ENCODE data around the gene SMIM38. TPM values are rescaled to one million over a fixed set of nuclear protein-coding genes. Genes with fewer than 3 reads are reported as not detected.

The SMIM38 gene
- total RNA-seq, 1 experiment from 2014 or later, result 0.09 TPM

GRCh38 chr11:69154938-69155301, 815 bp upstream of the SMIM38 start:
- TF ChIP-seq, protein P1, sequence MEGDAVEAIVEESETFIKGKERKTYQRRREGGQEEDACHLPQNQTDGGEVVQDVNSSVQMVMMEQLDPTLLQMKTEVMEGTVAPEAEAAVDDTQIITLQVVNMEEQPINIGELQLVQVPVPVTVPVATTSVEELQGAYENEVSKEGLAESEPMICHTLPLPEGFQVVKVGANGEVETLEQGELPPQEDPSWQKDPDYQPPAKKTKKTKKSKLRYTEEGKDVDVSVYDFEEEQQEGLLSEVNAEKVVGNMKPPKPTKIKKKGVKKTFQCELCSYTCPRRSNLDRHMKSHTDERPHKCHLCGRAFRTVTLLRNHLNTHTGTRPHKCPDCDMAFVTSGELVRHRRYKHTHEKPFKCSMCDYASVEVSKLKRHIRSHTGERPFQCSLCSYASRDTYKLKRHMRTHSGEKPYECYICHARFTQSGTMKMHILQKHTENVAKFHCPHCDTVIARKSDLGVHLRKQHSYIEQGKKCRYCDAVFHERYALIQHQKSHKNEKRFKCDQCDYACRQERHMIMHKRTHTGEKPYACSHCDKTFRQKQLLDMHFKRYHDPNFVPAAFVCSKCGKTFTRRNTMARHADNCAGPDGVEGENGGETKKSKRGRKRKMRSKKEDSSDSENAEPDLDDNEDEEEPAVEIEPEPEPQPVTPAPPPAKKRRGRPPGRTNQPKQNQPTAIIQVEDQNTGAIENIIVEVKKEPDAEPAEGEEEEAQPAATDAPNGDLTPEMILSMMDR (conservative IDR thresholded peaks at IDR 0.05), result no peak
- Histone ChIP-seq H4K5ac (ENCODE audit: insufficient read length, low read depth, low read length) (no peak overlapping the region), H3K14ac (ENCODE audit: insufficient read depth, low read length) (peak overlapping the region; percentile 67), H4K91ac (ENCODE audit: insufficient read length, low read depth, low read length) (no peak overlapping the region), H2AK5ac (ENCODE audit: insufficient read length, low read length) (no peak overlapping the region), H2AFZ (ENCODE audit: low read length) (no peak overlapping the region), H3K27ac (ENCODE audit: insufficient read length, low read depth, low read length) (no peak overlapping the region), H3K79me1 (ENCODE audit: insufficient read depth, low read depth, low read length, poor library complexity, severe bottlenecking) (no peaks in the 10 kb centered on the region), H2BK120ac (ENCODE audit: low read depth, low read length, poor library complexity, severe bottlenecking) (no peak overlapping the region), H3T11ph (ENCODE audit: low read length) (no peak overlapping the region), H3K4me2 (ENCODE audit: insufficient read depth, insufficient read length, low read length) (no peak overlapping the region), H3K18ac (ENCODE audit: insufficient read length, low read depth, low read length) (no peak overlapping the region), H3K4me1 (ENCODE audit: insufficient read depth, low read length) (no peaks in the 10 kb centered on the region; the same call in 1 of the 2 replicates), H2BK5ac (ENCODE audit: insufficient read length, low read length) (no peak overlapping the region), H2BK20ac (ENCODE audit: low read depth, low read length, poor library complexity, severe bottlenecking) (no peak overlapping the region), H3K56ac (ENCODE audit: insufficient read length, low read depth, low read length) (no peak overlapping the region), H3K4ac (ENCODE audit: low read depth, low read length) (no peak overlapping the region), H3K23ac (ENCODE audit: insufficient read length, low read depth, low read length) (no peak overlapping the region), H4K20me1 (ENCODE audit: control insufficient read depth, insufficient read depth, insufficient read length) (no peaks in the 10 kb centered on the region), H4K8ac (replicated peaks; ENCODE audit: insufficient read length, low read depth, low read length) (no peak overlapping the region), H3K27me3 (ENCODE audit: insufficient read depth, low read length) (no peaks in the 10 kb centered on the region), H3K9me3 (ENCODE audit: control insufficient read depth, low read depth, low read length) (no peaks in the 10 kb centered on the region), H2BK12ac (ENCODE audit: insufficient read length, low read depth, low read length) (no peak overlapping the region), H2BK15ac (ENCODE audit: low read depth, low read length) (no peak overlapping the region), H3K79me2 (ENCODE audit: insufficient read depth, low read length) (no peaks in the 10 kb centered on the region), H3K23me2 (ENCODE audit: insufficient read length, low read depth, low read length, poor library complexity, severe bottlenecking) (no peaks in the 10 kb centered on the region), H3K9ac (ENCODE audit: extremely low read depth, insufficient read length, low read length) (no peak overlapping the region)
- Mint-ChIP-seq H3K27me3 (ENCODE audit: low read depth) (peaks cover 11% of the 10 kb centered on the region), H3K27ac (peak overlapping the region in 1 of 3 experiments; percentile 40; a peak in 1 of 7 replicates), H3K9me3 (peaks cover 7% of the 10 kb centered on the region in 2 experiments), H3K4me1 (peaks cover 26 to 33% of the 10 kb centered on the region in 2 experiments), H3K36me3 (ENCODE audit: insufficient read depth in 1 of 3, low read depth in 3 of 3) (peaks cover 0 to 11% (median 4%) of the 10 kb centered on the region in 3 experiments; a peak in 3 of 7 replicates), H3K4me3 (no peak overlapping the region)
- no CpG with 5 or more reads among the region's 10 CpGs for WGBS (ENCODE audit: extremely low coverage, insufficient read length, low lambda C conversion rate)
- no peak for DNase-seq

Data from H9 (cell line).